ENCODE data around the gene DNPEP.

DNPEP gene

GRCh38 chr2:219378163-219378851 lies 9.4 kb downstream of the DNPEP start:
- H3K9me3 ChIP-seq (ENCODE audit: insufficient read depth, low read length): no peaks in the 10 kb centered on the region
- DNase-seq (ENCODE audit: low read depth, low spot score): no peak
- peaks cover 4% of the 10 kb centered on the region for H3K4me1 ChIP-seq (ENCODE audit: insufficient read depth, insufficient read length)
- TF ChIP-seq SUZ12 (IDR thresholded peaks at IDR 0.05; ENCODE audit: extremely low read depth, insufficient read depth, insufficient read length) (no peak), ZNF274 (IDR thresholded peaks at IDR 0.05; ENCODE audit: low read depth, low read length) (no peak), YY1 (IDR thresholded peaks at IDR 0.05; ENCODE audit: insufficient read depth, insufficient read length) (no peak)
- H3K9ac ChIP-seq (ENCODE audit: insufficient read length, low read depth): no peak overlapping the region
- H3K4me3 ChIP-seq (ENCODE audit: insufficient read length, low read depth): no peak overlapping the region
- peaks cover 52% of the 10 kb centered on the region for H3K36me3 ChIP-seq (ENCODE audit: insufficient read depth, insufficient read length, low read length)
- H3K27me3 ChIP-seq (ENCODE audit: insufficient read depth, insufficient read length): no peaks in the 10 kb centered on the region

DNA sequence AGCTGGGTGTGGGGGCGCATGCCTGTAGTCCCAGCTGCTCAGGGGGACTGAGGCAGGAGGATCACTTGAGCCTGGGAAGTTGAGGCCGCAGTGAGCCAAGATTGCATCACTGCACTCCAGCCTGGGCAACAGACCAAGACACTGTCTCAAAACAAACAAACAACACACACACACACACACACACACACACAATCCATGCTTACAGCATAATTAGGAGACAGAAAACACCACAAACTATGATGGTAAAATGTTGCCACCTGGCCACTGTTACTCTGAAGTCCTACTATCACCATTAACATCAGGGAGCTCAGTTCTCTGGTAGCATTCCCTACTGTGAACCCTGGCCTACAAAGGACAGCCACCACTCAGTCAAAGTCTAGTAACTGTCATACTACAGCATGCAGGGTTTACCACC lies 18.3 kb downstream of the DNPEP start:
- DNase-seq (ENCODE audit: low read depth, low spot score): no peak
- no peak overlapping the region for H3K4me3 ChIP-seq (ENCODE audit: insufficient read length, low read depth)
- TF ChIP-seq YY1 (IDR thresholded peaks at IDR 0.05; ENCODE audit: insufficient read depth, insufficient read length): no peak
- TF ChIP-seq SUZ12 (IDR thresholded peaks at IDR 0.05; ENCODE audit: extremely low read depth, insufficient read depth, insufficient read length): no peak
- no peak for TF ChIP-seq ZNF274 (IDR thresholded peaks at IDR 0.05; ENCODE audit: low read depth, low read length)
- no peaks in the 10 kb centered on the region for H3K27me3 ChIP-seq (ENCODE audit: insufficient read depth, insufficient read length)
- no peaks in the 10 kb centered on the region for H3K9me3 ChIP-seq (ENCODE audit: insufficient read depth, low read length)
- peaks cover 8% of the 10 kb centered on the region for H3K36me3 ChIP-seq (ENCODE audit: insufficient read depth, insufficient read length, low read length)
- no peak overlapping the region for H3K9ac ChIP-seq (ENCODE audit: insufficient read length, low read depth)
- H3K4me1 ChIP-seq (ENCODE audit: insufficient read depth, insufficient read length): peaks cover 4% of the 10 kb centered on the region

DNA sequence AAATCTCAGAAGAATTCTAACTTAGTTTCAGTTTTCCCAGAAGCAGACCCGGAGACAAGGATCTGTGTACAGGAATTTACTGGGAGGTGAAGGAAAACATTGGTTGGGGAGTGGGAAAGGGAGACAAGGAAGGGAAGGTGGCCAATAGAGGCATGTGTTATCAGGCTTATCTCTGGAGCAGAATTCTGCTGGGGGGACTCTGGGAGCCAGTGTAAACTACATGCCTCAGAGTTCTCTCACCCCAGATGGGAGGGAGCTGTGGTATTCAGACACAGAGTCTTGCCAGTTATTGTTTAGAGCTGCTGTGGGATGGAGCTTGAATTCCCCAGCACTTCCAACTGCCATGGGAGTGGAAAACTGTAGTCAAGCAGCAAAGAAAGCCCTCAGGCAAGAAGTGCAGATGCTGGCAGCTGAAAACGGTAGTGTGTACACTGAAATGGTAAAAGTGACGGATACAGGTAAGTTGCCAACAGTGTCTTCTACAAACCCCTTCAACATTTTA lies 19.0 kb downstream of the DNPEP start:
- peaks cover 4% of the 10 kb centered on the region for H3K4me1 ChIP-seq (ENCODE audit: insufficient read depth, insufficient read length)
- H3K9me3 ChIP-seq (ENCODE audit: insufficient read depth, low read length): no peaks in the 10 kb centered on the region
- peaks cover 2% of the 10 kb centered on the region for H3K36me3 ChIP-seq (ENCODE audit: insufficient read depth, insufficient read length, low read length)
- H3K9ac ChIP-seq (ENCODE audit: insufficient read length, low read depth): no peak overlapping the region
- H3K27me3 ChIP-seq (ENCODE audit: insufficient read depth, insufficient read length): no peaks in the 10 kb centered on the region
- DNase-seq (ENCODE audit: low read depth, low spot score): no peak
- TF ChIP-seq YY1 (IDR thresholded peaks at IDR 0.05; ENCODE audit: insufficient read depth, insufficient read length): no peak
- no peak for TF ChIP-seq ZNF274 (IDR thresholded peaks at IDR 0.05; ENCODE audit: low read depth, low read length)
- TF ChIP-seq SUZ12 (IDR thresholded peaks at IDR 0.05; ENCODE audit: extremely low read depth, insufficient read depth, insufficient read length): no peak
- H3K4me3 ChIP-seq (ENCODE audit: insufficient read length, low read depth): no peak overlapping the region

- no peaks in the 10 kb centered on the region for H3K9me3 ChIP-seq (ENCODE audit: insufficient read depth, low read length)
- peaks cover 39% of the 10 kb centered on the region for H3K27me3 ChIP-seq (ENCODE audit: insufficient read depth, insufficient read length)
- H3K36me3 ChIP-seq (ENCODE audit: insufficient read depth, insufficient read length, low read length): no peaks in the 10 kb centered on the region
- no peaks in the 10 kb centered on the region for H3K4me1 ChIP-seq (ENCODE audit: insufficient read depth, insufficient read length)
- H3K9ac ChIP-seq (ENCODE audit: insufficient read length, low read depth): no peak overlapping the region
- no peak overlapping the region for H3K4me3 ChIP-seq (ENCODE audit: insufficient read length, low read depth)
- no peak for TF ChIP-seq SUZ12 (IDR thresholded peaks at IDR 0.05; ENCODE audit: extremely low read depth, insufficient read depth, insufficient read length)
- no peak for TF ChIP-seq ZNF274 (IDR thresholded peaks at IDR 0.05; ENCODE audit: low read depth, low read length)
- no peak for TF ChIP-seq YY1 (IDR thresholded peaks at IDR 0.05; ENCODE audit: insufficient read depth, insufficient read length)
- DNase-seq (ENCODE audit: low read depth, low spot score): no peak
Observed at GRCh38 chr2:219362524-219363164, 25.1 kb downstream of the DNPEP start.

- H3K4me1 ChIP-seq (ENCODE audit: insufficient read depth, insufficient read length): no peaks in the 10 kb centered on the region
- no peak overlapping the region for H3K4me3 ChIP-seq (ENCODE audit: insufficient read length, low read depth)
- no peak for DNase-seq (ENCODE audit: low read depth, low spot score)
- no peak for TF ChIP-seq SUZ12 (IDR thresholded peaks at IDR 0.05; ENCODE audit: extremely low read depth, insufficient read depth, insufficient read length)
- no peak for TF ChIP-seq ZNF274 (IDR thresholded peaks at IDR 0.05; ENCODE audit: low read depth, low read length)
- no peak for TF ChIP-seq YY1 (IDR thresholded peaks at IDR 0.05; ENCODE audit: insufficient read depth, insufficient read length)
- H3K9ac ChIP-seq (ENCODE audit: insufficient read length, low read depth): no peak overlapping the region
- H3K27me3 ChIP-seq (ENCODE audit: insufficient read depth, insufficient read length): peaks cover 44% of the 10 kb centered on the region
- no peaks in the 10 kb centered on the region for H3K9me3 ChIP-seq (ENCODE audit: insufficient read depth, low read length)
- H3K36me3 ChIP-seq (ENCODE audit: insufficient read depth, insufficient read length, low read length): no peaks in the 10 kb centered on the region
Observed at GRCh38 chr2:219362072-219362471, 25.6 kb downstream of the DNPEP start.

- TF ChIP-seq YY1 (IDR thresholded peaks at IDR 0.05; ENCODE audit: insufficient read depth, insufficient read length): no peak
- TF ChIP-seq SUZ12 (IDR thresholded peaks at IDR 0.05; ENCODE audit: extremely low read depth, insufficient read depth, insufficient read length): no peak
- no peak for TF ChIP-seq ZNF274 (IDR thresholded peaks at IDR 0.05; ENCODE audit: low read depth, low read length)
- peaks cover 67% of the 10 kb centered on the region for H3K27me3 ChIP-seq (ENCODE audit: insufficient read depth, insufficient read length)
- no peaks in the 10 kb centered on the region for H3K4me1 ChIP-seq (ENCODE audit: insufficient read depth, insufficient read length)
- no peaks in the 10 kb centered on the region for H3K9me3 ChIP-seq (ENCODE audit: insufficient read depth, low read length)
- DNase-seq (ENCODE audit: low read depth, low spot score): no peak
- no peaks in the 10 kb centered on the region for H3K36me3 ChIP-seq (ENCODE audit: insufficient read depth, insufficient read length, low read length)
- peak overlapping the region; percentile 49 for H3K4me3 ChIP-seq (ENCODE audit: insufficient read length, low read depth)
- peak overlapping the region; percentile 79 for H3K9ac ChIP-seq (ENCODE audit: insufficient read length, low read depth)
Observed at GRCh38 chr2:219358170-219359075, 29.3 kb downstream of the DNPEP start.

All from NT2/D1 (cell line).